PC-3 (cell line): Measurements from ENCODE around the gene APEX1. TPM values are rescaled to one million over a fixed set of nuclear protein-coding genes. Genes with fewer than 3 reads are reported as not detected.

Experiments used
- ATAC-seq: fragments of 200-7000 bp; cut with Tn5 transposase; 2 replicates; pipeline ENCODE4 v1.9.1; 2020; ENCODE audit warnings: mild to moderate bottlenecking, moderate library complexity
- BruUV-seq: library from RNA; stranded (reverse); fragments of 400-500 nt; replicated peaks from 2 replicates; lab custom pipeline; 2021; lab: Mats Ljungman, UMichigan
- CTCF ChIA-PET: fragments of 300-600 bp; sonication (Branson Sonifier 250); formaldehyde crosslinking; loops from one replicate; lab custom pipeline; 2022; ENCODE audit warnings: antibody characterized with exemption; lab: Charles Lee
- POLR2A ChIA-PET: fragments of 300-600 bp; sonication (Branson Sonifier 250); formaldehyde crosslinking; loops from one replicate; lab custom pipeline; 2022; ENCODE audit warnings: antibody characterized with exemption; ENCODE audit not compliant: unreplicated experiment; lab: Charles Lee
- DNase-seq: peaks from one replicate; pipeline ENCODE4 v3.0.0-alpha.2; 2015
- H2AFZ ChIP-seq: fragments of 300-600 bp; sonication (generic); 2 replicates; pipeline ENCODE4 v1.6.0; 2016; ENCODE audit warnings: antibody characterized with exemption, low read length
- H3F3A ChIP-seq: fragments of 300-600 bp; sonication (generic); one replicate; pipeline ENCODE4 v1.6.0; 2017; ENCODE audit warnings: antibody characterized with exemption, low read length, control low read depth, mild to moderate bottlenecking; ENCODE audit not compliant: unreplicated experiment
- H3K27ac ChIP-seq: fragments of 300-600 bp; sonication (generic); 2 replicates; pipeline ENCODE4 v1.5.1; 2016; ENCODE audit warnings: mild to moderate bottlenecking, low read length
- H3K27me3 ChIP-seq: fragments of 300-600 bp; sonication (generic); 2 replicates; pipeline ENCODE4 v1.6.1; 2016; ENCODE audit warnings: low read length, mixed read lengths
- H3K36me3 ChIP-seq: fragments of 300-600 bp; sonication (generic); 2 replicates; pipeline ENCODE4 v1.6.1; 2016; ENCODE audit warnings: low read depth, mixed run types, low read length, mixed read lengths
- H3K4me1 ChIP-seq: fragments of 300-600 bp; sonication (generic); 2 replicates; pipeline ENCODE4 v1.5.1; 2016; ENCODE audit warnings: low read length; ENCODE audit not compliant: insufficient read depth
- H3K4me2 ChIP-seq: fragments of 300-600 bp; sonication (generic); 2 replicates; pipeline ENCODE4 v1.6.0; 2016; ENCODE audit warnings: low read length
- H3K4me3 ChIP-seq: fragments of 300-600 bp; sonication (generic); 2 replicates; pipeline ENCODE4 v1.5.1; 2016; ENCODE audit warnings: mild to moderate bottlenecking, low read length, mixed read lengths
- H3K79me2 ChIP-seq: fragments of 300-600 bp; sonication (generic); 2 replicates; pipeline ENCODE4 v1.6.1; 2017; ENCODE audit warnings: low read length, mixed read lengths
- H3K9ac ChIP-seq: fragments of 300-600 bp; sonication (generic); 2 replicates; pipeline ENCODE4 v1.6.0; 2016; ENCODE audit warnings: mild to moderate bottlenecking, low read length
- H3K9me2 ChIP-seq: fragments of 300-600 bp; sonication (generic); replicated peaks from 2 replicates; pipeline ENCODE4 v1.6.1; 2016; ENCODE audit warnings: mixed run types, low read length, mixed read lengths
- H3K9me3 ChIP-seq: fragments of 300-600 bp; sonication (generic); 2 replicates; pipeline ENCODE4 v1.6.1; 2016; ENCODE audit warnings: low read length, mixed read lengths
- H4K20me1 ChIP-seq: fragments of 300-600 bp; sonication (generic); 2 replicates; pipeline ENCODE4 v1.6.1; 2016; ENCODE audit warnings: low read length, mixed read lengths
- CTCF ChIP-seq: fragments of 300-600 bp; sonication (generic); conservative IDR thresholded peaks from 2 replicates; pipeline ENCODE4 v1.5.1; 2017; ENCODE audit warnings: antibody characterized with exemption, low read depth, mild to moderate bottlenecking, low read length
- EZH2 ChIP-seq: fragments of 300-600 bp; sonication (generic); IDR thresholded peaks from one replicate; pipeline ENCODE4 v1.6.1; 2017; ENCODE audit warnings: antibody characterized with exemption, mild to moderate bottlenecking, low read length; ENCODE audit not compliant: unreplicated experiment
- EZH2phosphoT487 ChIP-seq: fragments of 300-600 bp; sonication (generic); IDR thresholded peaks from 2 replicates; pipeline ENCODE4 v1.6.1; 2018; ENCODE audit warnings: mild to moderate bottlenecking, antibody characterized with exemption, low read length, borderline replicate concordance
- intact Hi-C: fragments of 100-400 bp; cut with micrococcal nuclease; formaldehyde crosslinking; loops from 2 replicates; pipeline ENCODE4 v1.9.0; 2023
- total RNA-seq: library from RNA; depleted of rRNA; stranded (reverse); fragments of >200 nt; gene quantifications from 2 replicates; pipeline ENCODE4 v1.2.3, GENCODE V29; 2014

APEX1 gene
- total RNA-seq, 1 experiment from 2014 or later = 147 TPM

- POLR2A ChIA-PET = no interaction called here
- Histone ChIP-seq H3K4me2 (no peak overlapping the region), H3K4me1 (peaks cover 45% of the 10 kb centered on the region), H3K79me2 (no peaks in the 10 kb centered on the region), H3K9ac (no peak overlapping the region), H3K36me3 (no peaks in the 10 kb centered on the region), H3F3A (no peaks in the 10 kb centered on the region), H2AFZ (no peak overlapping the region), H3K9me2 (no peaks in the 10 kb centered on the region), H3K27ac (no peak overlapping the region), H3K4me3 (no peak overlapping the region), H3K27me3 (no peaks in the 10 kb centered on the region), H4K20me1 (no peaks in the 10 kb centered on the region), H3K9me3 (no peaks in the 10 kb centered on the region)
- DNase-seq = no peak
- CTCF ChIA-PET = no interaction called here
- TF ChIP-seq EZH2phosphoT487 (no peak), CTCF (no peak), EZH2 (no peak)
- ATAC-seq = no peak
- intact Hi-C loops = no loop called here
- BruUV-seq = no TSS peak
Measured at GRCh38 chr14:20492486-20492885, 37.5 kb downstream of the APEX1 start.

- Histone ChIP-seq H2AFZ (no peak overlapping the region), H3K36me3 (no peaks in the 10 kb centered on the region), H3K27me3 (no peaks in the 10 kb centered on the region), H3K9me3 (no peaks in the 10 kb centered on the region), H3K9ac (no peak overlapping the region), H3K4me3 (no peak overlapping the region; the same call in 1 of the 2 replicates), H3K4me2 (peak overlapping the region; percentile 21; the same call in 1 of the 2 replicates), H3K79me2 (no peaks in the 10 kb centered on the region), H3K9me2 (no peaks in the 10 kb centered on the region), H3K4me1 (peaks cover 50% of the 10 kb centered on the region), H3F3A (no peaks in the 10 kb centered on the region), H3K27ac (no peak overlapping the region), H4K20me1 (no peaks in the 10 kb centered on the region)
- ChIA-PET CTCF (no interaction called here), POLR2A (no interaction called here)
- no peak for TF ChIP-seq EZH2
- no peak for TF ChIP-seq EZH2phosphoT487
- TF ChIP-seq CTCF = no peak
- no peak for ATAC-seq
- peak; percentile 45 for DNase-seq
- intact Hi-C loops = no loop called here
- no TSS peak for BruUV-seq
Measured at GRCh38 chr14:20493634-20494033, 38.6 kb downstream of the APEX1 start.

GRCh38 chr14:20494935-20495766 is 40.1 kb downstream of the APEX1 start:
- no peaks in the 10 kb centered on the region for H3K9me3 ChIP-seq
- H4K20me1 ChIP-seq = no peaks in the 10 kb centered on the region
- H3K27me3 ChIP-seq = no peaks in the 10 kb centered on the region
- H3K4me2 ChIP-seq = peak overlapping the region; percentile 58
- BruUV-seq = no TSS peak
- peak; percentile 93 for DNase-seq
- H3K36me3 ChIP-seq = no peaks in the 10 kb centered on the region
- H3F3A ChIP-seq = no peaks in the 10 kb centered on the region
- H3K4me1 ChIP-seq = peaks cover 48% of the 10 kb centered on the region
- peak overlapping the region; percentile 36; the same call in 1 of the 2 replicates for H3K4me3 ChIP-seq
- no peaks in the 10 kb centered on the region for H3K9me2 ChIP-seq
- TF ChIP-seq CTCF (no peak), EZH2 (no peak), EZH2phosphoT487 (no peak)
- H2AFZ ChIP-seq = peak overlapping the region; percentile 19; the same call in 1 of the 2 replicates
- peak; percentile 52 for ATAC-seq
- H3K27ac ChIP-seq = peak overlapping the region; percentile 78
- POLR2A ChIA-PET = no interaction called here
- peak overlapping the region; percentile 14; the same call in 1 of the 2 replicates for H3K9ac ChIP-seq
- no peaks in the 10 kb centered on the region for H3K79me2 ChIP-seq
- intact Hi-C loops = no loop called here
- CTCF ChIA-PET = no interaction called here
